Activated T-cell treated with anti-CD3 and anti-CD28 coated beads, Interleukin-2, amount 50 U/mL, for 4 hours (primary cell): ENCODE measurements around the gene TSHZ1. TPM values are rescaled to one million over a fixed set of nuclear protein-coding genes. Genes with fewer than 3 reads are reported as not detected.

ENCODE experiments used
- ATAC-seq, 2 donors: fragments of 200-7000 bp; cut with Tn5 transposase; one replicate each; pipeline ENCODE4 v1.10.0; 2021
- DNase-seq: peaks from one replicate; pipeline ENCODE4 v3.0.0-alpha.2; 2020
- H3K27me3 Mint-ChIP-seq: one replicate; pipeline ENCODE4 v1.8.0; 2021; ENCODE audit warnings: low read depth, mixed read lengths
- H3K36me3 Mint-ChIP-seq: one replicate; pipeline ENCODE4 v1.8.0; 2022; ENCODE audit warnings: mixed read lengths; ENCODE audit not compliant: insufficient read depth
- H3K4me1 Mint-ChIP-seq: one replicate; pipeline ENCODE4 v1.8.0; 2021; ENCODE audit warnings: low read depth, mixed read lengths
- H3K4me3 Mint-ChIP-seq: one replicate; pipeline ENCODE4 v1.8.0; 2021; ENCODE audit warnings: mild to moderate bottlenecking, moderate library complexity, mixed read lengths
- H3K9me3 Mint-ChIP-seq: one replicate; pipeline ENCODE4 v1.8.0; 2021; ENCODE audit warnings: mixed read lengths
- total RNA-seq, 3 donors: library from RNA; stranded (reverse); gene quantifications; one replicate each; pipeline ENCODE4 v1.2.1, GENCODE V29; 2021

TSHZ1 gene
- total RNA-seq, 3 donors from 2014 or later: 10.8 to 13.6 (median 12.5) TPM

DNA sequence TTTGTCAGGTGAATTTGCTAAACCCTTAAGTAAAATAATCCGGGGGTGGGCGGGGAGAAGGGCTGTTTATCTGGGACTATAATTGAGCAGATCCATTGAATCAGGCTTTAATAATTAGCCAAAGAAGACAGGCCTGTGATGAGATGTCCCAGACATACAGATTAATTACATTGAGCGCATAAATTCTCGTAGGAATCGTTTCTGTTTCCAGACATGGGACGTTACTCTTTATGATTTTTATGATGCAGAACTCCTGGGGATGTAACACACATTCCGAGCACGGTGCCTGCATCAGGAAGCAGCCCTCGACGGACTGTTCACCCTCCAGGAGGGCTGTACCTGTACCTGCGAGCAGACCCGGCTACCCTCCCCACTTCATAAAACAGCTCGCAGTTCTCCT lies 128.0 kb downstream of the TSHZ1 start:
- no peak for ATAC-seq
- no peaks in the 10 kb centered on the region for H3K9me3 Mint-ChIP-seq
- no peaks in the 10 kb centered on the region for H3K36me3 Mint-ChIP-seq
- no peaks in the 10 kb centered on the region for H3K27me3 Mint-ChIP-seq
- no peak overlapping the region for H3K4me3 Mint-ChIP-seq
- no peaks in the 10 kb centered on the region for H3K4me1 Mint-ChIP-seq
- DNase-seq: no peak

Other genes starting within 250 kb of the TSHZ1 start
- 10 to 100 TPM in 1 of 3 donors, 1 to 10 TPM in 2; 8.9 to 12.8 (median 9.2) TPM for gene PTGR3, start 1.7 kb upstream of the TSHZ1 start, total RNA-seq
- gene SMIM21, start 216.9 kb downstream of the TSHZ1 start, total RNA-seq: not detected